GM21423 (cell line): ENCODE measurements around the gene NUDT6.
"Not testable (repeated sequence)": the region's sequence is repeated elsewhere in the genome, so short reads cannot be mapped to it uniquely, and the experiment has no call there.

Experiments
- ATAC-seq: cut with Tn5 transposase; IDR thresholded peaks from one replicate; pipeline ENCODE4 v1.9.1; 2021; ENCODE audit warnings: mild to moderate bottlenecking, moderate library complexity; ENCODE audit not compliant: unreplicated experiment

The NUDT6 gene, protein sequence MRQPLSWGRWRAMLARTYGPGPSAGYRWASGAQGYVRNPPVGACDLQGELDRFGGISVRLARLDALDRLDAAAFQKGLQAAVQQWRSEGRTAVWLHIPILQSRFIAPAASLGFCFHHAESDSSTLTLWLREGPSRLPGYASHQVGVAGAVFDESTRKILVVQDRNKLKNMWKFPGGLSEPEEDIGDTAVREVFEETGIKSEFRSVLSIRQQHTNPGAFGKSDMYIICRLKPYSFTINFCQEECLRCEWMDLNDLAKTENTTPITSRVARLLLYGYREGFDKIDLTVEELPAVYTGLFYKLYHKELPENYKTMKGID

DNA sequence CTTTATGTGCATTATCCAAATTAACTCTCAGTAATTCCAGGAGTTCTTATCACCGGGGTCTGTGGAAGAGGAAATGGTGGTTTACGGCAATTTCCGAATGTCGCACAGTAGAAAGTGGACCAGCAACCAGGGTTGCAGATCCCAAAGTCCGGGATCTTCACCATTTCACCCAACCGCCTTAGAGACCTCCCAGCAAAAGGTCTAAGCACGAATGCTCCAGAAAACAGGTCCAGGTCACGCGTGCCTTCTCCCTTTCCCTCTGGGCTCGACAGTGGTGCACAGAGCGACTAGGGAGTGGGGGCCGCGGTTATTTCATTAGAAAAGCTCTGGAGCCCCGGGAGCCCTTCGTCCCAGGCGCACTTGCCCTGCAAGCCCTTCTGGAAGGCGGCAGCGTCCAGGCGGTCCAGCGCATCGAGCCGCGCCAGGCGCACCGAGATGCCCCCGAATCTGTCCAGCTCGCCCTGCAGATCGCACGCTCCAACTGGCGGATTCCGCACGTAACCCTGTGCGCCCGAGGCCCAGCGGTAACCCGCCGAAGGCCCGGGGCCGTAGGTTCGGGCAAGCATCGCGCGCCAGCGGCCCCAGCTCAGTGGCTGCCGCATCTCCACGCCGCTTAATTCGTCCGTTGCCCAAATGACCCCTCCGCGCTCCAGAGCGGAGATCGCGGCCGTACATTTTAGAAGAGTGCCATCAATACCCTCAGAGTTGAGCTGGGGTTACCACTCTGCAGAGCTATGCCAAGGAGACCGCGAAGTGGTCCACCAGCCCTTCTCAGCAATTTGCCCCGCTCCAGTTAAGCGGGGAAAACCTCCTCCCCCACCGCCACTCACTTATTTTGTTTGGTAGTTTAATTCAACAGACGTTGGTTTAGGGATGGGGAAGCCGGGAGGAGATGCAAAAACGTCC lies at the start of gene NUDT6:
Gene NUDT6, minus strand, starts transcription at position 627 of the 906 bp plus-strand sequence. Its CDS starts 25 bp downstream, at position 602.
- ATAC-seq = peak; percentile 73

DNA sequence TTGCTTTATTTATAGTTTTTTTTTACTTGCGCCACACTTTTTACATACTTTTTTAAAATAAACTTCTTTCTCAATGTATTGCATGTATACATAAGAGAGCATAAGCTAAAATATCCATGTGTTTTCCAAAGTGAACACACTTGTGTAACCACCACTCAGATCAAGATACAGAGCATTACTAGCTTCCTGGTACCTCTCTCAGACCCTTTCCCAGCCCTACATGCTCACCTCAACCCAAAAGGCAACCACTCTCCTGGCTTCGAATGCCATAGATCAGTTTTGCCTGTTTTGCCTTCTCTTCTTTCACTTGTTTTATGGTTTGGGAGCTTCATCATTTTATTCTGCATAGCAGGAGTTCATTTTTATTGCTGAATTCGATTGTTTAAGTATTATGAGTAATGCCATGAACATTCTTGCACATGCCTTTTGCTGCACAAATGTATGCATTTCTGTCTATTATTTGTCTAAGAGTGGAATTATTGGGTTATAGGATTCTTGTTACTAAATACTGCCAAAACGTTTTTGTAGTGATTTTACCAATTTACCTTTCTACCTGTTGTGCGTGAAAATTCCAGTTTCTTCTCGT lies 45.9 kb upstream of the NUDT6 start:
- no peak for ATAC-seq

DNA sequence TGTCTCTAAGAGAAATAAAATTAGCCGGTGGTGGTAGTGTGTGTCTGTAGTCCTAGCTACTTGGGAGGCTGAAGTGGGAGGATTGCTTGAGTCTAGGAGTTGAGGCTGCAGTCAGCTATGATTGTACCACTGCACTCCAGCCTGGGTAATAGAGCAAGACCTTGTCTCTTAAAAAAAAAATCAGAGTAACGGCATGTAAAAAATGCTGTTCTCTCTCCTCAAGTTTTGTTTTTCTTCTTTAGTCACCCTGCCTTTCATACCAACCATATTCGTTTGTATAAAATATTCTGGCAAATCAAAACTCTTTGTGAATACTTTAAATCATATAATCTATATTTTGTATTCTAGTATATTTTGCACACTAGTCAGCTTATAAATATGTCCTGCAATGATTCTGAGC lies 44.8 kb upstream of the NUDT6 start:
- no peak for ATAC-seq

DNA sequence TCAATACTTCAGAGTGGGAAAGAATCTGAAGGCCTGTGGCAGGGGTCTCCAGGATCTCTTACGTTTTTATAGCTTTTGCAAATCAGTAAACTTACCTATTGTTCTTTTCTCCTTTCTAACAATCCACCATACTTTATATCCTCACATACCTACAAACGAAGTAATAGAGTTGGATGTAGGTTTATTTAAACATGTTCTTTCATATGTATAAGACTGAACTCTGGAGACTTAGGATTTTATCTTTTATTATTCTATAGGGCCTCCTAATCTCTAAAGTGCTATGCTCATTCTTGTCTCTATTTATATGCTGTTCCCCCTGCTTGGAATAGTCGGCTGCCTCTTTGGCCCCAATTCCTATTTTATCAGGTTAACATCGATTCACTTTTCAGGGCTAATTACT lies 43.8 kb upstream of the NUDT6 start:
- ATAC-seq = no peak

DNA sequence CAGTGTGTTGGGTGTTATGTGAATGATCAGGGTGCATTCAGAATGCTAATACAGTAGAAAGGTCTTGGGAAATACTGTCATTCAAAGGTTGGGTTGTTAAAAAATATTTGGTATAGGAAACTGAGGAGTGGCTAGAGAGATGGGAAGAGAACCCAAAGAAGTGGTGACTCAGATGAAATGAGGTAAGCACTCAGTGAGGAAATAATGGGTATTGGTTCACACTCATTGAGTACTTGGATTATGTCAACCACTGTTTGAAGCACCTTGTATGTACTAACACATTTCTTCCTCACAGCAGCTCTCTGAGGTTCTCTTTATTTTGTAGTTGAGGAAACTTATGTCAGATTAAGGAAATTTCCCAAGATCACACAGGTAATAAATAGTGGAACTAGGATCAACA lies 40.8 kb upstream of the NUDT6 start:
- no peak for ATAC-seq

DNA sequence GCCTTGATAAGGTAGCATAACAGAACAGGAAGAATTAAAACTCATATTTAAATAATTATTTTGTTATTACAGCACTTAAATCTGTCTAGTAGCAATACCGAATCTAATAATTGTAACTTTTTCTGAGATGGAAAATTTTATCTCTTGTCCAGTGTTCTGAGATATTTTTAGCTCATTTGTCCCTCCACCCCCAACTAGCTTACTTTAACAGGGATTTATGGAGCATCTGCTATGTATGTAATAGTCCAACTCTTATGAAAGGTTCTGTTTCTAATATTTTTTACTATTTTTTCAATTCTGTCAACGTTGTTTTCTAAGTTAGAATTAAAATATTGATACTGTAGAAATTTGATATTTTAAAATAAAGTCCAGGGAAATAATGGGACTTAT lies 38.2 kb upstream of the NUDT6 start:
- ATAC-seq = no peak

DNA sequence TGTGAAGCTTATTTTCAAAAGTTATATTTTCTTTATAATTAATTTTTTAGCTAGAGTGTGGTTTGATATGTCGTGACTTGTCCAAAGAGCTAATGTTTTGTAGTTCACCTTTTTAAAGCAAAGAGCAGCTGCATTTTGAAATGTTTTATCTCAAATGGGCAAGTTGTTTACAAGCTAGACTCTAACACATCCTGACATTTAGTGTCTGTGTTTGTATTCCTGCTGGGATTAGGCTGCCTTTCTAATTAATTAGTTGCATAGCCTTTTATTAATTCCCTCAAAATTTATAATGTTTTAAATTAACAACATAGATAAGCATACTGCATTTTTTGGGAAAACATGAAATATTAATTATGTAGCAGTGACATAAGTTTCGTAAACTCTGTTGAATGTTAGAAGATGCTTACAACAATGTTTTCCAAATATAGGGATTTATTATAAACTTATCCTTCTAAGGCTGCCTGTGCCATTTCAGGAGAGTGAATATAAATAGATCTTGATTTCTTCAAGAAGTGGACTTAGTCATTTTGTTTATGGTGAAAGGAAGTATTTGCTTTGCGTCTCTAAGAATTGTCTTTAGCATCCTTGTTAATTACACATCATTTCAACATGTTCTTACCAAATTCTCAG lies 37.7 kb upstream of the NUDT6 start:
- ATAC-seq = no peak

DNA sequence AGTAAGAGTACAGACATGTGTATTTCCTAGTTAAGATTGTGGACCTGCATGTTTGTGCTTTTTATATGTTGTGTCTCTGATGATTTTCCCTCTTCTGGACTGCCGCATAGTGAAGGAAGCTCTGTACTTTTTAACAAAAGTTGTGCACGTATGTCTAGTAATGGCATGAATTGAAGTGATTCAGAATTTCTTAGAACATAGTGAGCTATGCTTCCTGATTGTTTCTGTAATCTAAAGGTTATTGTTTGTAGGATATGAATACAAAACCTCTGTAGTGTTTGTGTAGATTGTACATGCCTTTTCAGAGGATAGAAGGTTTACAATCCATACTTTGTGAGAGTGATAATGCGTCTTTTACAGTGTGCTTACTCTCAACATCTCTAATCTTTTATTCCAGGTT lies 37.0 kb upstream of the NUDT6 start:
- ATAC-seq = no peak

DNA sequence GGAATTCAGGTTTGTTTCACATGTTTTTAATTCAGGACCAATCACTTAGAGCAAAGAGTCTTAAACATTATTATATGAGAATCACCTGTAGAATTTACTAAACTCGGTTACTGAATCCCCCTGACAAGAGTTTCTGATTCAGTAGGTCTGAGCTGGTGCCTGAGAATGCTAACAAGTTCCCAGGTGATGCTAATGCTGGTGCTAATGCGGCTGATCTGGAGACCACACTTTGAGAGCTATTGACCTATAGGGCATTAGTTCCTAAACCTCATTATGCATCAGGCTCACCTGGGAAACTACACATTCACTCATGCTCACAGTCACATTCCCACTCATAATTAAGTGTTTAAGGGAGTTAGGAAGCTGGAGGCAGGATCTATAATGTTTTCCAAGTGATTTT lies 36.1 kb upstream of the NUDT6 start:
- ATAC-seq = no peak

DNA sequence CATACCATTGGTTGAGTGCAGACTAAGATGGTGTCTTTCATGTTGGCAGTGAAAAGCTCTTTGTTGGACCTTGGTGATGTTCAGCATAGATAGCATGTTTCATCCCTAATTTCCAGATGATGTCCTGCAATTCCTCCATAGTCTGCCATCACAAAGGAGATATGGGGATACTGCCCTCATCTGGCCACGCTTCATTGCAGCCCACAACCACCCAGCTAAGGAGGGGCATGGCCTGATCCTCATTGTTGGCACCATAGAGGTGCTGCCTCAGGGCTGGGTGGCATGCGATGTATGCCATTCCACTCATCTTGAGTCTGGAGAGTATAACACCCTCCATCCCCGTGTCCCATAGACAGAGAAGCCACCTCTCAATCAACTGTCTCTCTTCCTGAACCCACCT lies 31.5 kb upstream of the NUDT6 start:
- no peak for ATAC-seq

DNA sequence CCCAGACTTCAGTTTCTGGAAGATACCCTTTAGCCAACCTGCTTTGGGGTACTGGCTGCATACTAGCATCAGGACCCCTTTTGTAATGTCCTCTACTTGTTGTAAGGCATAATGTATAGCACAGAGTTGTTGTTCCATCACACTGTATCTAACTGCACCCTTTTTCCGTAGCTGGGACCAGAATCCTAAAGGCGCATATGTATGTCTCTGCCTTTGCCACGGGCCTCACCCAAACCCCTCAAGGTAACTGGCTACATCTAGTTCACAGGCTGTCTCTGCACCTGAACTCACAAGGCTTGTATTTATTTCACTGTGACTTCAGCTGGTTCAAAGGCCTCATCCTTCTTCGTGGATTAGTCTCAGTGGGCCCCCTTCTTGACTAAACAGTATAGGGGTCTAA lies 29.6 kb upstream of the NUDT6 start:
- no peak for ATAC-seq

DNA sequence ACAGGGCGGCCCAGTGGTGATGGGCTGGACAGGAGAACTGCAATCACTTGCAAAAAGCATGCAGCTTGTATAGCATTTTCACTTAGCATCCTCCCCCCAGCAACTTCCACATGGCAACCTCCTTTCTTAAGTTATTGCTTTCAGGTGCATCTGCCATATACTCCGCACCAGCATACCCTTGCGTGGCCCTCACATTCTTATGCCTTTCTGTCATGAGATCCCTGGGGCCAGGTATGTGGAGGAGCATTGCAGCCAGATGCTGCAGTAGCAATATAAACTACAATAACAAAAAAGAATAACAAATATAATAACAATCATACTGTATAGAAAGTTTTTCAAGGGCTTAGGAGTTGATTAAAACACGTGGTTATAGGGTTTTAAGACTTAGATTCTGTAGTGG lies 26.3 kb upstream of the NUDT6 start:
- no peak for ATAC-seq

DNA sequence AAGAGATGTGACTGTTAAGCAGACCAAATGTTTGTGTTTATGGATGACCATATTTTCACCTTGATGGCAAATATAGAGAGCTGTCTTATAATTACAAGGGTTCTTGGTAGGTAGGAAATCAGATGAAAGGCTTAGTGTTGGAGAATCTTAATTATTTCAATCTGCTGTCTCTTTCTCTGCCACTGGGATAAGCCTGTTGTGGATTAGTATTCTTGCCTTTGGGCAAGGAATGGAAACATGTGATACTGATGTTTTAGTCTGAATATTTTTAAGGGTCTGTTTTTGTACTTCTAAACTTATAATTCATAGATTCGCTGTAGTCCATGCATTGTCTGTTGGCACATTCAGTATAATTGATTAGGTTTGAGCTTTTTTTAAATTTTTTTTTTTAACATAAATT lies 23.7 kb upstream of the NUDT6 start:
- no peak for ATAC-seq

DNA sequence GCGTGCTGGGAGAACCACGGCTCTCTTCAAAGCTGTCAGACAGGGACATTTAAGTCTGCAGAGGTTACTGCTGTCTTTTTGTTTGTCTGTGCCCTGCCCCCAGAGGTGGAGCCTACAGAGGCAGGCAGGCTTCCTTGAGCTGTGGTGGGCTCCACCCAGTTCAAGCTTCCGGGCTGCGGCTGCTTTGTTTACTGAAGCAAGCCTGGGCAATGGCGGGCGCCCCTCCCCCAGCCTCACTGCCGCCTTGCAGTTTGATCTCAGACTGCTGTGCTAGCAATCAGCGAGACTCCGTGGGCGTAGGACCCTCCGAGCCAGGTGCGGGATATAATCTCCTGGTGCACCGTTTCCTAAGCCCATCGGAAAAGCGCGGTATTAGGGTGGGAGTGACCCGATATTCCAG lies 22.7 kb upstream of the NUDT6 start:
- not testable (repeated sequence) for ATAC-seq

DNA sequence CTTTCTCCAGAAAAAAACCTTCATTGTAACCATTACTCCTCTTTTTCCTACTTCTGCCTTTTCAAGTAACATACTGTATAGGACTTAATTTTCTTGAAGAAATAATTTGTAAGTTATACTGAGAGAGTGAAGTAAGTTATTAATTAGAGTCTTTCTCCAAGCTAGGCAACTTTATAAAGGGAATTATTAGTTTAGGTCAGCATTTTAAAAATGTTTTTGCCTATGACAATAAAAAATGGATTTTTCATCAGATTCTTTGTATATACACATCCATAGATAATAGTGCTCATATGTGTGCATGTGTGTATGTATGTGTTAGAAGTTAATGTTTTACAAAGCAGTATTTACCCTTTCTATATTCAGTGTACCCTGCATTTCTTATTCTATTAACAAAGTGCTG lies 10.4 kb upstream of the NUDT6 start:
- no peak for ATAC-seq

DNA sequence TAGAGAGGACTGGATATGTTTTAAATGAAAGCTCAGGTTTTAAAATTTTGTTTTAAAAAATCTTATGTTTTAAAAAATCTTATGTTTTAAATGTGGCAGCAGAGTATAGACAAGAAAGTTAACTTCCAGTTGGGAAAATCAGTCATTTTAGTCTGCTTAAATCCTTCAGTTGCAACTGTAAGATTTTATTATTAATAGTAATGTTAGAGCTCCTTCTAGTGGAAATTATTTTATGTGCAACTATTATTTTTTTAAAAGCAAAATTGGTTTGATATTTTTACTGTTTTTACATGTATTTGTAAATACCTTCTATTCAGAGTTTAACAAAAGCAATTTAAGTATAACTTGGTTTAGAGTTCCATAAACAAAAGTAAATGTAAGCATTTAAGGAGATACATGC lies 8.5 kb upstream of the NUDT6 start:
- no peak for ATAC-seq

DNA sequence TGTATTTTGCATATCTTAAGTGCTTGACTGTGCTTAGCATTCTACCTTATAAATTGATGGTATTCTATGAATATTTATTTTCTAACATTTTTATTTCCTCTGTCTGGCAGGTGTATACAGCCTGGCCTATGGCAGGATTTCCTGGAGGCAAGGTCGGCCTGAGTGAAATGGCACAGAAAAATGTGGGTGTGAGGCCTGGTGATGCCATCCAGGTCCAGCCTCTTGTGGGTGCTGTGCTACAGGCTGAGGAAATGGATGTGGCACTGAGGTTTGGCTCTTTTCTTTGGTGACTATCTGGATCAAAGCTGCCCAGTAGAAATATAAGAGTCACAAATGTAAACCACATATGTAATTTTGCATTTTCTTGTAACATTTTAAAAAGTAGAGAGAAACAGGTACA lies 6.5 kb upstream of the NUDT6 start:
- no peak for ATAC-seq

DNA sequence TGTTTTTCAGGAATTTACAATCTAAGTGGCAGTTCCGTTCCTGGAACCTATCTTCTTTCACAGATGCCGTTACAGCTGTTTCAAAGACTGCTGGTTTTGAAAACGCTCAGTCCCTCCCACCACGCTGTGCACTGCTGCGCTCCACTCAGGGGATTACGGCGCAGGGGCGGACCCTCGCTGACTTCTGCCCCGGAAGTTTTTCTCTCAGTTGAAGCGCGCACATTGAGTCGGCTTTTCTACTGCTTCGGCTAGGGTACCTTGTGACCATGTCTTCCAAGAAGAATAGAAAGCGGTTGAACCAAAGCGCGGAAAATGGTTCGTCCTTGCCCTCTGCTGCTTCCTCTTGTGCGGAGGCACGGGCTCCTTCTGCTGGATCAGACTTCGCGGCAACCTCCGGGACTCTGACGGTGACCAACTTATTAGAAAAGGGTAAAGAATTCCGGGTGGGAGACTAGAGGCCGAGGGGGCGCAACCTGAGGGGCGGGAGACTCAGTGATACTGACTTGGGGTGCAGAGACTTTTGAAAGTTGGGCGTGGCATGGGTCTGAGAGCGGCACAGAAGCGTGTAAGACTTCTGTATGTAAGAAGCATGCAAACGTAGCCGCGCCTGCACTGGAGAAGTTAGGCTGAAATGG lies 597 bp upstream of the NUDT6 start:
- peak; percentile 95 for ATAC-seq

DNA sequence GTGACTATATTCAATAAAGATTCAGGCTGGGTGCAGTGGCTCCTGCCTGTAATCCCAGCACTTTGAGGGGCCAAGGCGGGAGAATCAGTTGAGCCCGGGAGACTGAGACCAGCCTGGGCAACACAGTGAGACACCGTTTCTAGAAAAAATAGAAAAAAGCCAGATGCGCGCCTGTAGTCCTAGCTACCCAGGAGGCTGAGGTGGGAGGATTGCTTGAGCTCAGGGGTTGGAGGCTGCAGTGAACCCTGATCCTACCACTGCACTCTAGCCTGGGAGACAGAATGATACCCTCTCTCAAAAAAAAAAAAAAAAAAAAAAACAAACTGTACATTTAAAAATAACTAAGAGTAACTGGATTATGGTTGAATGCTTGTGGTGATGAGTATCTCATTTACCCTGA lies 1.1 kb downstream of the NUDT6 start:
- no peak for ATAC-seq

DNA sequence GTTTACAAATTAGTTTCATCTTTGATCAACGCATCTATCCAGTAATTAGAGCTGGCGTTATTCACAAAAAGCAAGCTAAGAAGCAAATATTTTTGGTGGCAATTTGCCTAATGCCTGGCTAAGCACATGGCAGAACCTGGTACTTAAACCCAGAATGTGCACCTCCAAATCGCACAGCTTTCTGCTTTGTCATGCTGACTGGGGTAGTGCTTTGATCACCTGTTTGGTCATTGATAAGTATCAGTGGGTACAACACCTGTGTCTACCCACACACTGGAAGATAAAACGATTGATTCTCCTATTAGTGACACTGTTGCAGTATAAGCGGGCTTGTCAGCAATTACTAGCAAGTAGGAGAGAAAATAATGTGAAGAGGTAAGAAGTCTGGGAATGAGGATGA lies 1.9 kb downstream of the NUDT6 start:
- ATAC-seq = no peak

DNA sequence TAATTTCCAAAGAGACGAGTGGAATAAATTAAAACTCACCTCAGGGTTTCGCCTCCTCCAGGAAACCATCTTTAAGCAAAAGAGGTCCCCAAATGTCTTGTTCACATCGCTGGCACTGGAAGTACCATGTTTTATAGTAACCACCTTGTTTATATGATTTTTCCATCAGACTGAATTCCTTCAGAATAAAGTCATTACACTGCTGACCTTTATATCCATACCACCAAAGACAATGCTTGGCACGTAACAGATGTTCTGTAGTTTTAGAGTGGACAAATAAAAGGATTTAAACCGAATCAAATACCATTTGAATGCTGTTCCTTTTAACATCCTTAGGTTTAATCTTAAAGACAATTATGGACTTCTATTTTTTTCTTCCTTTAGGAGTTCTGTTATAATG lies 4.7 kb downstream of the NUDT6 start:
- no peak for ATAC-seq
